HG03378 (cell line): ENCODE data around the gene TPI1.
"Not testable (repeated sequence)": the region's sequence is repeated elsewhere in the genome, so short reads cannot be mapped to it uniquely, and the experiment has no call there.

Source experiments
- ATAC-seq: cut with Tn5 transposase; IDR thresholded peaks from one replicate; pipeline ENCODE4 v1.9.1; 2021; ENCODE audit warnings: mild to moderate bottlenecking, moderate library complexity; ENCODE audit not compliant: unreplicated experiment

TPI1 gene

GRCh38 chr12:6890789-6891645 lies 23.7 kb downstream of the TPI1 start:
- ATAC-seq = peak; percentile 81

DNA sequence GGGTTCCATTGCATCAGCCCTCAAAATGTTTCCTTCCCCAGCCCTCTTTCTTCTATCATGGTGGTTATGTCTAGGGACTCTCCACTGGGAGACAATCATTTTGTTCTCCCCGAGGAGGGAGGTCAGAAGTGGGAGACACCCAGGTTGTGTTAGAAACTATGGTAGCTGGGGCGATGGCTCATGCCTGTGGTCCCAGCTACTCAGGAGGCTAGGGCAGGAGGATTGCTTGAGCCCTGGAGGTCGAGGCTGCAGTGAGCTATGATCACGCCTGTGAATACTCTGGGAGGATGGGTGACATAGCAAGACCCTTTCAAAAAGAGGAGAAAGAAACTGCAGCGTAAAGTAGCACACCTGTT lies 24.3 kb downstream of the TPI1 start:
- no peak for ATAC-seq

GRCh38 chr12:6892683-6893082 lies 25.4 kb downstream of the TPI1 start:
- not testable (repeated sequence) for ATAC-seq

GRCh38 chr12:6894321-6894720 lies 27.0 kb downstream of the TPI1 start:
- ATAC-seq = no peak

DNA sequence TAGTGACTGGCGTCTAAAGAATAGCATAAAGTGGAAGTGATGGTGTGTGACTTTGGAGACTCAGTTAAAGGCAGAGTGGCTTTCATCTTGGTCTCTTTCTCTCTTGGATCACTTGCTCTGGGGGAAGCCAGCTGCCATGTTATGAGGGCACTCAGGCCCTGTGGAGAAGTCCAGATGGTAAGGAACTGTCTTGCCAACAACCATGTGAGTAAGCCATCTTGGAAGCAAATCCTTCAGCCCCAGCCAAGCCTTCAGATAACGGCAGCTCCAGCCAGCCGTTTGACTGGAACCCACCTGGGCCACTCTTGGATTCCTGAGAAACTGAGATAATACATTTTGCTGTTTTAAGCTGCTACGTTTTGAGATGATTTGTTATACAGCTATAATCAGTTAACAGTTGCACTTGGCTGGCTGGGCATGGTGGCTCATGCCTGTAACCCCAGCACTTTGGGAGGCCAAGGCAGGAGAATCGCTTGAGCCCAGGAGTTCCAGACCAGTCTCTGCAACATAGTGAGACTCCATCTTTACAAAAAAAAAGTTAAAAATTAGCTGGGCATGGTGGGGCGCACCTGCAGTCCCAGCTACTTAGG lies 29.6 kb downstream of the TPI1 start:
- no peak for ATAC-seq

DNA sequence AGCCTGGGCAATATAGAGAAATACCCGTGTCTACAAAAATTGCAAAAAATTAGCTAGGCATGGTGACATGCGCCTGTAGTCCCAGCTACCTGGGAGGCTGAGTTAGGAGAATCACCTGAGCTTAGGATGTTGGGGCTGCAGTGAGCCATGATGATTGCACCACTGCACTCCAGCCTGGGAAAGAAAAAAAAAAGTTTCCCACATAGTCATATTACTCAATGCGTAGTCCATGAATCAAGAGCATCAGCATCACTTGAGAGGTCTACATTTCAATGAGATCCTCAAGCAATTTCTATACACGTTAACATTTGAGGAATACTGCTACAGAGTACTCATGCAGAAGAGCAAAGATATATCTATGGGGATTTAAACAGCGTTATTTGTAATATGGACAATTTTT lies 32.1 kb downstream of the TPI1 start:
- no peak for ATAC-seq

- ATAC-seq = no peak
Measured at GRCh38 chr12:6899837-6900519, 32.6 kb downstream of the TPI1 start.

GRCh38 chr12:6902448-6902847 lies 35.1 kb downstream of the TPI1 start:
- ATAC-seq = no peak

DNA sequence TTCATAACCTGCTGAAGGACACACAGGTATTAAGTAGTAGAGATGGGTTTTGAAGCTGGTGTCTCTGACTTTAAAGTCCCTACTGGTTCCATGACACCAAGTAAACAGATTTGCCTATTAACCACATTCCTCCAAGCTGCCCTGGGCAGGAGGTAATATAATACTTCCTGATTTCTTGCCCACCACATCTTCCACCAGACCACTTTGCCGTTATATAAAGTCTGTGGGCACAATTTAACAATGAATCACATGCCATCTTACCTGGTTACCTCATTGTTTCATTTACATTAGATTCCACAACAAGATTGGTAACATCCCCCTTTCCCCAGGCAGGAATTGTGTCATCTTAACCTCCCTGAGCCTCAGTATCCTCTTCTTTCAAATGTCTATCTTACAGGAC lies 36.4 kb downstream of the TPI1 start:
- no peak for ATAC-seq

GRCh38 chr12:6904280-6905276 lies 37.2 kb downstream of the TPI1 start, which contains the start of gene LRRC23:
Gene LRRC23, plus strand, starts transcription at chr12:6904822. Its CDS starts 812 bp downstream, at chr12:6905634.
- ATAC-seq = peak; percentile 75

DNA sequence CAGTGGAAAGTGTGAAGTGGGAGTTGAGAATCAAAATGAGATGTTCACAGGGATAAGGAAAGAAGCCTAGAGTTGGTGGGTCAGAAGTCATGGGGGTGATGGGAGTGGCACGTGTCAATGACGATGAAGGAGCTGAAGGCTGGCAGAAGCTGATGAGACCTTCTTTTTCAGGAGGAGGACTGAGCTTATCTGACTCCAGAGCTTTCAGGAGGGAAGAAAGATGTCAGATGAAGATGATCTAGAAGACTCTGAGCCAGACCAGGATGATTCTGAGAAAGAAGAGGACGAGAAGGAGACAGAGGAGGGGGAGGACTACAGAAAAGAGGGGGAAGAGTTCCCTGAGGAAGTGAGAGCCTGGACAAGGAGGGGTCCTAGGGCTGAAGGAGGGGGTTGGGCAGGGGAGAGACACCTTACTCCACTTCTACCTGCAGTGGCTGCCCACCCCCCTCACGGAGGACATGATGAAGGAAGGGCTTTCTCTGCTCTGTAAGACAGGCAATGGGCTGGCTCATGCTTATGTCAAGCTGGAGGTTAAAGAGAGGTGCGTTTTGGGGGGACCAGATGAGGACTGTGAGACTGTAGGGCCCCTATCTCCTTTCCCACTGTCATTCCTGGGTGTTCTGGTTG lies 38.2 kb downstream of the TPI1 start:
- ATAC-seq = no peak

- not testable (repeated sequence) for ATAC-seq
Measured at GRCh38 chr12:6908141-6908540, 40.8 kb downstream of the TPI1 start.

GRCh38 chr12:6909421-6910145 lies 42.3 kb downstream of the TPI1 start:
- no peak for ATAC-seq

- ATAC-seq = no peak
Measured at GRCh38 chr12:6912164-6912935, 45.0 kb downstream of the TPI1 start.

DNA sequence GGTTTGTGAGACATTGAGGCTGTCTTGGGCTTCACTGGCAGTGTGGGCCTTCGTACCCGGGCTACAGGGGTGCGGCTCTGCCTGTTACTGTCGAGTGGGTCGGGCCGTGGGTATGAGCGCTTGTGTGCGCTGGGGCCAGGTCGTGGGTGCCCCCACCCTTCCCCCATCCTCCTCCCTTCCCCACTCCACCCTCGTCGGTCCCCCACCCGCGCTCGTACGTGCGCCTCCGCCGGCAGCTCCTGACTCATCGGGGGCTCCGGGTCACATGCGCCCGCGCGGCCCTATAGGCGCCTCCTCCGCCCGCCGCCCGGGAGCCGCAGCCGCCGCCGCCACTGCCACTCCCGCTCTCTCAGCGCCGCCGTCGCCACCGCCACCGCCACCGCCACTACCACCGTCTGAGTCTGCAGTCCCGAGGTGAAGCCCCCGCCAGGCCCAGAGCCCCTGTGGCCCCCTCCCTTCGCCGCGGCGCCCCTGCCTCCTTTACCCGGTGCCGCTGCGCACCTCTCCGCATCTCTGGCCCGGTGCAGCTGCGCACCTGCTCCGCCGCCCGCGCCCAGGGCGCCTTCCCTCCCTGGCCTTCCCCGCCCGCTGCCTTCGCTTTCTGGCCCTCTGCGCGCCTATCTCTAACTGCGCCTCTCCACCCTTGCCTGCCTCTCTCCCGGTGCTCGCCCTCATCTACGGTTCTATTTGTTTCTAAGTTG lies 47.1 kb downstream of the TPI1 start, which contains the start of gene ENO2:
ENO2 (plus strand) TSS at position 335 of the 701 bp plus-strand sequence. CDS start 1,253 bp downstream, outside the sequence.
- no peak for ATAC-seq

- ATAC-seq = no peak
Measured at GRCh38 chr12:6914947-6915788, 47.8 kb downstream of the TPI1 start.

GRCh38 chr12:6915789-6916285 lies 48.5 kb downstream of the TPI1 start:
- ATAC-seq = no peak
